A549 (cell line): ENCODE data around the gene GRM4. TPM values are rescaled to one million over a fixed set of nuclear protein-coding genes. Genes with fewer than 3 reads are reported as not detected.

Experiments
- ATAC-seq, 2 experiments: fragments of 200-7000 bp in 1 of 2; fragments of >200 bp in 1 of 2; cut with Nextera tagmentation in 1 of 2; cut with Tn5 transposase in 1 of 2; 3 replicates each; pipeline versions ENCODE4 v1.8.0 to v1.9.1; 2018 to 2020; ENCODE audit warnings: mild to moderate bottlenecking in 1 of 2, moderate library complexity in 1 of 2
- CTCF ChIA-PET: fragments of 300-600 bp; sonication (Branson Sonifier 250); formaldehyde crosslinking; extraction: SDS; loops from one replicate; lab custom pipeline; 2021; ENCODE audit warnings: antibody characterized with exemption, inconsistent platforms; lab: Yijun Ruan, JAX
- POLR2A ChIA-PET: fragments of 350-600 bp; formaldehyde crosslinking; extraction: SDS; loops from one replicate; lab custom pipeline; 2021; ENCODE audit warnings: antibody characterized with exemption, inconsistent platforms; lab: Yijun Ruan, JAX
- DNase-seq, 2 experiments: peaks; one replicate each; pipeline versions ENCODE4 v3.0.0 to v3.0.0-alpha.2; 2011 to 2016; ENCODE audit warnings: low read depth in 1 of 2, low spot score in 1 of 2
- FAIRE-seq: peaks from 2 replicates; lab custom pipeline; 2011; peaks lifted over from hg19 to GRCh38; lab: Jason Lieb, UNC
- H3K27ac ChIP-seq, 2 experiments: fragments of >200 bp; sonication (Bioruptor Twin); formaldehyde crosslinking; 3 replicates each; pipeline ENCODE4 v1.5.1; 2016 to 2017
- H3K4me1 ChIP-seq: fragments of >200 bp; sonication (Bioruptor Twin); formaldehyde crosslinking; 3 replicates; pipeline ENCODE4 v1.6.1; 2016
- H3K4me2 ChIP-seq: fragments of >200 bp; sonication (Bioruptor Twin); formaldehyde crosslinking; 3 replicates; pipeline ENCODE4 v1.6.1; 2016
- H3K4me3 ChIP-seq: fragments of >200 bp; sonication (Bioruptor Twin); formaldehyde crosslinking; 3 replicates; pipeline ENCODE4 v1.5.1; 2016
- H3K9me3 ChIP-seq: fragments of >200 bp; sonication (Bioruptor Twin); formaldehyde crosslinking; 3 replicates; pipeline ENCODE4 v1.6.1; 2016
- ATOH8 ChIP-seq: fragments of 250-450 bp; sonication (Bioruptor Pico); IDR thresholded peaks from 2 replicates; pipeline ENCODE4 v1.5.0; 2020; ENCODE audit warnings: low read depth, mild to moderate bottlenecking, moderate library complexity
- BCL3 ChIP-seq: fragments of >200 bp; sonication (Bioruptor Twin); formaldehyde crosslinking; IDR thresholded peaks from 3 replicates; pipeline ENCODE4 v1.6.1; 2016
- BHLHE40 ChIP-seq: IDR thresholded peaks from 2 replicates; pipeline ENCODE4 v1.6.1; 2012; ENCODE audit warnings: low read depth, low read length, inconsistent platforms
- CBX2 ChIP-seq: fragments of 200-600 bp; sonication (generic); IDR thresholded peaks from 2 replicates; pipeline ENCODE4 v1.6.1; 2016; ENCODE audit warnings: low read depth, mild to moderate bottlenecking, borderline replicate concordance
- CHD4 ChIP-seq: fragments of 200-600 bp; sonication (generic); IDR thresholded peaks from 2 replicates; pipeline ENCODE4 v1.6.1; 2016; ENCODE audit warnings: antibody characterized with exemption, mild to moderate bottlenecking, borderline replicate concordance
- EHF ChIP-seq: fragments of 250-450 bp; sonication (Bioruptor Pico); IDR thresholded peaks from 2 replicates; pipeline ENCODE4 v1.5.0; 2020; ENCODE audit warnings: mild to moderate bottlenecking
- ESRRA ChIP-seq: fragments of 150-350 bp; IDR thresholded peaks from 2 replicates; pipeline ENCODE4 v1.6.1; 2014; ENCODE audit warnings: mild to moderate bottlenecking, low read length, borderline replicate concordance
- GATA3 ChIP-seq: IDR thresholded peaks from 2 replicates; pipeline ENCODE4 v1.6.1; 2012; ENCODE audit warnings: borderline replicate concordance
- HES2 ChIP-seq: fragments of >200 bp; sonication (Bioruptor Twin); formaldehyde crosslinking; IDR thresholded peaks from 2 replicates; pipeline ENCODE4 v1.6.1; 2016
- HMGXB4 ChIP-seq: fragments of 250-450 bp; sonication (Bioruptor Pico); IDR thresholded peaks from 2 replicates; pipeline ENCODE4 v1.5.0; 2021; ENCODE audit warnings: mild to moderate bottlenecking, moderate library complexity, borderline replicate concordance
- HOXA7 ChIP-seq: fragments of 250-450 bp; sonication (Bioruptor Pico); IDR thresholded peaks from 2 replicates; pipeline ENCODE4 v1.5.0; 2020; ENCODE audit warnings: mild to moderate bottlenecking, moderate library complexity
- HOXB13 ChIP-seq: fragments of 250-450 bp; sonication (Bioruptor Pico); IDR thresholded peaks from 2 replicates; pipeline ENCODE4 v1.5.0; 2020; ENCODE audit warnings: low read depth, mild to moderate bottlenecking, moderate library complexity
- KDM5A ChIP-seq: fragments of 200-600 bp; sonication (generic); IDR thresholded peaks from 2 replicates; pipeline ENCODE4 v1.6.1; 2016; ENCODE audit warnings: antibody characterized with exemption, mild to moderate bottlenecking
- MAFK ChIP-seq: fragments of 450-650 bp; IDR thresholded peaks from 2 replicates; pipeline ENCODE4 v1.6.1; 2014; ENCODE audit not compliant: partially characterized antibody
- MAZ ChIP-seq: fragments of 150-350 bp; IDR thresholded peaks from 2 replicates; pipeline ENCODE4 v1.6.1; 2014; ENCODE audit warnings: antibody characterized with exemption, low read depth, low read length, borderline replicate concordance
- NFE2L2 ChIP-seq: fragments of 150-350 bp; conservative IDR thresholded peaks from 2 replicates; pipeline ENCODE4 v1.6.1; 2014; ENCODE audit warnings: low read length
- NPAS2 ChIP-seq: fragments of 250-450 bp; sonication (Bioruptor Pico); IDR thresholded peaks from 2 replicates; pipeline ENCODE4 v1.8.0; 2022; ENCODE audit warnings: mild to moderate bottlenecking, moderate library complexity, borderline replicate concordance
- NR3C1 ChIP-seq: fragments of >200 bp; sonication (Bioruptor Twin); formaldehyde crosslinking; IDR thresholded peaks from 3 replicates; pipeline ENCODE4 v1.6.1; 2017
- PHF8 ChIP-seq: fragments of 200-600 bp; sonication (generic); IDR thresholded peaks from 2 replicates; pipeline ENCODE4 v1.6.1; 2016; ENCODE audit warnings: low read depth, mild to moderate bottlenecking, antibody characterized with exemption, moderate library complexity, borderline replicate concordance
- RARB ChIP-seq: fragments of 250-450 bp; sonication (Bioruptor Pico); IDR thresholded peaks from 2 replicates; pipeline ENCODE4 v1.8.0; 2021; ENCODE audit warnings: mild to moderate bottlenecking, moderate library complexity
- RCOR1 ChIP-seq: fragments of 150-350 bp; IDR thresholded peaks from 2 replicates; pipeline ENCODE4 v1.6.1; 2014; ENCODE audit warnings: antibody characterized with exemption, low read length, low read depth
- SMC3 ChIP-seq: fragments of >200 bp; sonication (Bioruptor Twin); formaldehyde crosslinking; IDR thresholded peaks from 3 replicates; pipeline ENCODE4 v1.6.1; 2018; ENCODE audit warnings: inconsistent platforms
- SREBF2 ChIP-seq: fragments of 450-650 bp; IDR thresholded peaks from 2 replicates; pipeline ENCODE4 v1.6.1; 2014; ENCODE audit warnings: mild to moderate bottlenecking, moderate library complexity
- TP53 ChIP-seq: fragments of 250-450 bp; sonication (Bioruptor Pico); IDR thresholded peaks from 2 replicates; pipeline ENCODE4 v1.5.0; 2021; ENCODE audit warnings: mild to moderate bottlenecking, moderate library complexity
- ZC3H11A ChIP-seq: fragments of 450-650 bp; IDR thresholded peaks from 2 replicates; pipeline ENCODE4 v1.6.1; 2014; ENCODE audit warnings: antibody characterized with exemption, mild to moderate bottlenecking
- ZFP36 ChIP-seq: fragments of 450-650 bp; IDR thresholded peaks from 2 replicates; pipeline ENCODE4 v1.6.1; 2014; ENCODE audit warnings: borderline replicate concordance; ENCODE audit not compliant: partially characterized antibody
- ZNF302 ChIP-seq: fragments of 250-450 bp; sonication (Bioruptor Pico); IDR thresholded peaks from 2 replicates; pipeline ENCODE4 v1.9.0; 2021; ENCODE audit warnings: inconsistent platforms, mild to moderate bottlenecking, moderate library complexity
- ZSCAN20 ChIP-seq: fragments of 250-450 bp; sonication (Bioruptor Pico); IDR thresholded peaks from 2 replicates; pipeline ENCODE4 v1.8.0; 2022; ENCODE audit warnings: mild to moderate bottlenecking, moderate library complexity
- WGBS: methylation state at CpG from one replicate; pipeline ENCODE4 v1.1.6; 2017; ENCODE audit errors: missing lambda C conversion rate; 5-methylcytosine and 5-hydroxymethylcytosine counted together
- polyA plus RNA-seq, 4 experiments: library from polyadenylated mRNA; depleted of rRNA in 3 of 4; stranded (reverse); fragments of >200 nt; fragmentation: RNase III in 1 of 4; extraction: RNeasy Plus Mini Kit Qiagen cat#74134 plus additional on column Dnase treatment in 1 of 4; gene quantifications; 2 replicates in 3 of 4; 3 replicates in 1 of 4; pipeline ENCODE4 v1.2.3, GENCODE V29; 2011 to 2017

The GRM4 gene
- polyA plus RNA-seq, 2 of the 4 experiments (the other 2 are of a cell fraction) = 0.05 TPM

GRCh38 chr6:33989016-33989854, 156.7 kb downstream of the GRM4 start:
- no peak for TF ChIP-seq ESRRA
- no peak for TF ChIP-seq SREBF2
- no peak for TF ChIP-seq KDM5A
- TF ChIP-seq RCOR1 = no peak
- TF ChIP-seq NPAS2 (CRISPR knock-in tag) = no peak
- no peak for TF ChIP-seq CBX2
- TF ChIP-seq RARB (CRISPR knock-in tag) = no peak
- TF ChIP-seq MAZ = no peak
- no peak for TF ChIP-seq HMGXB4 (CRISPR knock-in tag)
- TF ChIP-seq ZSCAN20 = no peak
- no peak for TF ChIP-seq BHLHE40
- no peak for TF ChIP-seq TP53
- TF ChIP-seq HOXA7 (CRISPR knock-in tag) = no peak
- TF ChIP-seq HES2 = no peak
- TF ChIP-seq ZC3H11A = no peak
- TF ChIP-seq ZFP36 = no peak
- no peak for TF ChIP-seq EHF (CRISPR knock-in tag)
- no peak for TF ChIP-seq NR3C1
- no peak for TF ChIP-seq PHF8
- ChIA-PET POLR2A (interaction anchor here (0.5 kb wide), 1 partner anchor 149 kb away, joined by 3 read pairs; no protein-coding TSS in a partner anchor), CTCF (interaction anchor here (0.6 kb wide), 1 partner anchor 114 kb away, joined by 3 read pairs; no protein-coding TSS in a partner anchor)
- FAIRE-seq (no peak), ATAC-seq (no peak), DNase-seq (no peak)
- Histone ChIP-seq H3K4me3 (no peak overlapping the region), H3K4me1 (no peaks in the 10 kb centered on the region), H3K9me3 (no peaks in the 10 kb centered on the region), H3K4me2 (no peak overlapping the region), H3K27ac (no peak overlapping the region)
- WGBS = 71% methylated on average over 12 of the region's 13 CpGs

- no peaks in the 10 kb centered on the region for H3K4me1 ChIP-seq
- CTCF ChIA-PET = interaction anchor here (0.6 kb wide), 1 partner anchor 115 kb away, joined by 3 read pairs; no protein-coding TSS in a partner anchor
- H3K27ac ChIP-seq = no peak overlapping the region
- 47% methylated on average over 10 of the region's 16 CpGs for WGBS
- no peak overlapping the region for H3K4me2 ChIP-seq
- FAIRE-seq (no peak), DNase-seq (no peak), ATAC-seq (peak in 1 of 2 experiments; percentile 36; a peak in 3 of 6 replicates)
- no peak overlapping the region for H3K4me3 ChIP-seq
- no peak for TF ChIP-seq HOXB13 (CRISPR knock-in tag)
- no peak for TF ChIP-seq CHD4
- TF ChIP-seq SMC3 = no peak
- TF ChIP-seq ATOH8 = no peak
- no peak for TF ChIP-seq BCL3
- no peak for TF ChIP-seq NR3C1
- no peak for TF ChIP-seq RCOR1
- no peak for TF ChIP-seq ZFP36
- no peak for TF ChIP-seq MAFK
- TF ChIP-seq PHF8 = no peak
- TF ChIP-seq MAZ = no peak
- no peak for TF ChIP-seq NFE2L2
- TF ChIP-seq GATA3 = no peak
- TF ChIP-seq ZNF302 (CRISPR knock-in tag) = no peak
- no peak for TF ChIP-seq HMGXB4 (CRISPR knock-in tag)
- POLR2A ChIA-PET = interaction anchor here (0.5 kb wide), 1 partner anchor 149 kb away, joined by 3 read pairs; no protein-coding TSS in a partner anchor
- H3K9me3 ChIP-seq = no peaks in the 10 kb centered on the region
Measured at GRCh38 chr6:33988121-33989015, 157.5 kb downstream of the GRM4 start.
